Keratinocyte (primary cell): ENCODE measurements around the gene SYNE1.

ENCODE experiments used
- CTCF ChIP-seq, 3 experiments: IDR thresholded peaks in 1 of 3; conservative IDR thresholded peaks in 1 of 3; optimal IDR thresholded peaks in 1 of 3; 2 replicates in 2 of 3; 3 replicates in 1 of 3; pipeline versions ENCODE3 to v1.5.1; 2011; ENCODE audit warnings: low read length in 3 of 3, mild to moderate bottlenecking in 3 of 3, moderate library complexity in 2 of 3, control low read depth in 1 of 3, inconsistent platforms in 1 of 3; ENCODE audit not compliant: insufficient read depth in 2 of 3; ENCODE audit errors: extremely low read depth in 1 of 3
- EZH2 ChIP-seq: IDR thresholded peaks from one replicate; pipeline ENCODE4 v1.6.1; 2012; ENCODE audit warnings: inconsistent platforms, mild to moderate bottlenecking, low read length, moderate library complexity

GRCh38 chr6:152435816-152436215 is 201.3 kb downstream of the SYNE1 start:
- no peak for TF ChIP-seq CTCF (optimal IDR thresholded peaks at IDR 0.05 in 1 of 3, IDR thresholded peaks at IDR 0.05 in 1 of 3, conservative IDR thresholded peaks at IDR 0.05 in 1 of 3; ENCODE audit: extremely low read depth in 1 of 3, insufficient read depth in 2 of 3, low read length in 3 of 3)
- no peak for TF ChIP-seq EZH2
